LNCAP (cell line): ENCODE measurements around the gene TRAF3IP1.

Experiments used
- CTCF ChIP-seq: fragments of 450-650 bp; IDR thresholded peaks from 2 replicates; pipeline ENCODE4 v1.5.1; 2017; ENCODE audit warnings: mild to moderate bottlenecking

The TRAF3IP1 gene

GRCh38 chr2:238344517-238344916 is 24.2 kb downstream of the TRAF3IP1 start:
- no peak for TF ChIP-seq CTCF

- TF ChIP-seq CTCF: no peak
These were observed 25.1 kb downstream of the TRAF3IP1 start for GRCh38 chr2:238345297-238345968.

- no peak for TF ChIP-seq CTCF
These were observed 26.2 kb downstream of the TRAF3IP1 start for GRCh38 chr2:238346544-238346943.

- TF ChIP-seq CTCF: no peak
These were observed 30.0 kb downstream of the TRAF3IP1 start for GRCh38 chr2:238350150-238350897.

DNA sequence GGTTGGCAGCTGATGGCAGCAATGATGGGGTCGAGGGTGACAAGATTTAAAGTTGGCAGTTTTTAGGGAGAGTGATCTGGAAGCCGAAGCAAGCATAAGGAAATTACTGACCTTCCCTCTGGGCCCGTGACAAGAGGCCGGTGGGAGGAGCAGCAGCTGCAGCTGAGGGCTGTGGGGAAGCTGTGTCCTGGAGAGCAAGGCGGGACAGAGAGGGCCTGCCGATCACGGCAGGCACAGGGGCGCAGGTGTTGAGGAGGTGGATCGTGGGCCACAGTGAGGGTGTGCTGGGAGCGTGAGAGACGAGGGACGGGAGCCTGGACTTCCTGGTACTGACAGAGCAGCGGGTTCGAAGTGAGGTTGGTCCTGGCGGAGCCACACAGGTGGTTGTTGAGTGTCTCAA is 31.0 kb downstream of the TRAF3IP1 start:
- TF ChIP-seq CTCF: no peak

DNA sequence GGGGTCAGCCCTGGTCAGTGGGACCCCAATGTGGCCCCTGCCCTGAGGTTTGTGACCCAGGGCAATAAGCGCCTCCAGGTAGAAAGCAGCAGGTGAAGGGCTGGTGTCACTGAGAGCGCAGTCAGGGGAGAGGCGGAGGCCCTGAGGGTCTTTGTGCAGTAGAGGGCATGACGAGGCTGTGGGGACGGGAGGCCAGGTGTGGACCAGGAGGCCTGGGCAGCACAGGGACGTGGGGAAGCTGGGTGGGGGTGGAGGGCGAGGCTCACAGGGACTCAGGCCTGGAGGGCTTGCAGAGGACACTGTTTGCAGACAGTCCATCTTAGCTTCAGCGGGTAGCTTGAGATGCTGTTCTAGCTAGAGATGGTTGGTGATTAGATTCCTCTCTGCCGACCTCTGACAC is 32.0 kb downstream of the TRAF3IP1 start:
- TF ChIP-seq CTCF: no peak

GRCh38 chr2:238358769-238359168 is 38.5 kb downstream of the TRAF3IP1 start:
- no peak for TF ChIP-seq CTCF
